Kidney (tissue), 14 donors: ENCODE measurements around the gene DMC1. TPM values are rescaled to one million over a fixed set of nuclear protein-coding genes. Genes with fewer than 3 reads are reported as not detected.

Experiments
- DNase-seq, 5 donors: peaks; one replicate each; pipeline ENCODE4 v3.0.0-alpha.2; 2013 to 2020
- FAIRE-seq: peaks from 2 replicates; lab custom pipeline; 2012; peaks lifted over from hg19 to GRCh38; lab: Jason Lieb, UNC
- H3K27ac ChIP-seq, 2 donors: one replicate each; pipeline ENCODE4 v1.7.0; 2013; ENCODE audit warnings: low read depth in 2 of 2, low read length in 2 of 2, inconsistent platforms in 1 of 2
- H3K27me3 ChIP-seq: one replicate; pipeline ENCODE4 v1.7.1; 2013; ENCODE audit warnings: low read length, inconsistent platforms; ENCODE audit not compliant: control insufficient read depth, insufficient read depth
- H3K36me3 ChIP-seq, 3 donors: one replicate each; pipeline versions ENCODE4 v1.7.0 to v1.7.1; 2013; ENCODE audit warnings: low read length in 3 of 3, control low read depth in 1 of 3, inconsistent platforms in 1 of 3; ENCODE audit not compliant: insufficient read depth in 3 of 3, control insufficient read depth in 2 of 3
- H3K4me1 ChIP-seq, 3 donors: one replicate each; pipeline versions ENCODE4 v1.7.0 to v1.7.1; 2013; ENCODE audit warnings: low read length in 3 of 3, inconsistent platforms in 1 of 3, low read depth in 1 of 3; ENCODE audit not compliant: control insufficient read depth in 2 of 3, insufficient read depth in 2 of 3
- H3K4me3 ChIP-seq, 3 donors: one replicate each; pipeline versions ENCODE4 v1.7.0 to v1.8.1; 2013; ENCODE audit warnings: low read length in 3 of 3, control low read depth in 1 of 3, inconsistent platforms in 1 of 3
- H3K9ac ChIP-seq, 3 donors: one replicate each; pipeline versions ENCODE4 v1.7.0 to v1.7.1; 2013; ENCODE audit warnings: low read length in 3 of 3, control low read depth in 1 of 3, inconsistent platforms in 1 of 3
- H3K9me3 ChIP-seq, 3 donors: one replicate each; pipeline versions ENCODE4 v1.7.0 to v1.7.1; 2013; ENCODE audit warnings: low read length in 3 of 3, control low read depth in 1 of 3, inconsistent platforms in 1 of 3; ENCODE audit not compliant: control insufficient read depth in 2 of 3, insufficient read depth in 1 of 3
- CTCF ChIP-seq: IDR thresholded peaks from 3 replicates; pipeline ENCODE4 v1.5.1; 2012; ENCODE audit warnings: mild to moderate bottlenecking, moderate library complexity, borderline replicate concordance; ENCODE audit not compliant: insufficient read depth; ENCODE audit errors: extremely low read depth
- intact Hi-C: fragments of 100-400 bp; cut with DNase I; formaldehyde crosslinking; loops from one replicate; pipeline ENCODE4 v1.11.1; 2022
- polyA plus RNA-seq: library from polyadenylated mRNA; stranded (reverse); fragments of 350-450 nt; fragmentation: Illumina TruSeq; extraction: RNeasy Lipid Tissue Mini Kit (QIAGEN cat#74804); gene quantifications from one replicate; pipeline ENCODE4 v1.2.3, GENCODE V29; 2014; ENCODE audit warnings: low read depth, low replicate concordance; ENCODE audit not compliant: insufficient read depth
- total RNA-seq: library from RNA; stranded (reverse); fragmentation: NEBNext Ultra II Directional; extraction: Animal tissue kit (Norgen Biotek cat#: 25700); gene quantifications from one replicate; pipeline ENCODE4 v1.2.1, GENCODE V29; 2021
- donor health status: control.
- donor health status: control.
- donor health status: control.
- donor health status: control.
- donor health status: control.
- donor health status: DM: yes; HTN: yes; CAD: no.
- donor health status: Normal renal cell carcinoma (clear cell type).

Gene DMC1
- total and polyA plus RNA-seq, 2 donors from 2014 or later, result 0.66 TPM; not detected in 1

DNA sequence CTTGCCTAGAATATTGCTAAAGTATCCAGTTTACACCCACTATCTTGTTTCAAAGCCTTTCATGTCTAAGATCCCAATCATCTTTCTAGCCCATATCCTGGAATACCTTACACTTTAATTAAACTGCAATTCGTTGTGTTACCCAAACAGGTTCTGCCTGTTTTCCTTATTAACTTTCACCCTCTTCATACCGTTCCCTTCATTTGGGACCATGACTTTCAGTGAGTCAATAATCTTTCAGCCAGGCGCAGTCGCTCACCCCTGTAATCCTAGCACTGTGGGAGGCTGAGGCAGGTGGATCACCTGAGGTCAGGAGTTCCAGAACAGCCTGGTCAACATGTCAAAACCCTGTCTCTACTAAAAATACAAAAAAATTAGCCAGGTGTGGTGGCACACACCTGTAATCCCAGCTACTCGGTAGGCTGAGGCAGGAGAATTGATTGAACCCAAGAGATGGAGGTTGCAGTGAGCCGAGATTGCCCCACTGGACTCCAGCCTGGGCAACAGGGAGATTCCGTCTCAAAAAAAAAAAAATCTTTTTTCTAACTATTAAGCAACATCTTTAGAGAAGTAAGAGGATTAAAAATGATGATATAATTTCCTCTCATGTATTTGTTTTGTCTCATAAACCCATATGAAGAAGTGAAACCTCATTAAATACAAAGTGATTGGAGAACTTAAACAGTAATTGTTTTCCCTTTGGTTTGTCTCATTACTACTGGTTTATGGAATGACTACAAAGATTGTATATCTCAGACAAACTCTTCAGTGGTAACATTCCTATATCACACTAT is 20.7 kb downstream of the DMC1 start:
- intact Hi-C loops, result no loop called here
- no peaks in the 10 kb centered on the region for H3K4me1 ChIP-seq
- peak in 3 of 5 donors; percentile 24 to 74 (median 70) for DNase-seq
- H3K4me3 ChIP-seq, result no peak overlapping the region
- H3K9ac ChIP-seq, result no peak overlapping the region
- H3K27me3 ChIP-seq, result no peaks in the 10 kb centered on the region
- H3K27ac ChIP-seq, result peak overlapping the region in 1 of 2 donors; percentile 47
- no peak for TF ChIP-seq CTCF
- H3K36me3 ChIP-seq, result no peaks in the 10 kb centered on the region
- no peak for FAIRE-seq
- H3K9me3 ChIP-seq, result no peaks in the 10 kb centered on the region

DNA sequence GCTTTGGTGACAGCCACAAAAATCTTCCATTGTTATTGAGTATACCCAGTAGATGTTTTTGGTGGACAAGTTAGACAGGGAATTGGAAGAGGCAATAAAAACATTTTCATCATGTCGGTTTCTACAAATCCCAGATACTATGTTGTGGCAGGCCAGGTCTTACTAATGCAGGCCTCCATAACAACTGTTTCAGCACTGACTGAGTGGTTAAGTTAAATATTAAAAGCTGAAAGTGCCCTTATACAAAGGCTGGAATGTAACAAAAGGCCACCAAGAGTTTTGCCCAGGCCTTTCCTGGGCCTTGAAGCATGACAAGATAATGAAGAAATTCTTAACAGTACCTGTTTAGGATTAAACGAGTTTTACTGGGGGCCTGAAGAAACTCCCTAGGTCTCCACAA is 29.3 kb downstream of the DMC1 start:
- H3K27me3 ChIP-seq, result no peaks in the 10 kb centered on the region
- H3K36me3 ChIP-seq, result no peaks in the 10 kb centered on the region
- FAIRE-seq (peak; percentile 45), DNase-seq (peak in 3 of 5 donors; percentile 26 to 73 (median 70))
- H3K9ac ChIP-seq, result peak overlapping the region in 1 of 3 donors; percentile 51
- no peaks in the 10 kb centered on the region for H3K9me3 ChIP-seq
- peak overlapping the region in 1 of 3 donors; percentile 17 for H3K4me3 ChIP-seq
- peaks cover 0 to 12% (median 5%) of the 10 kb centered on the region in 3 donors for H3K4me1 ChIP-seq
- peak overlapping the region in 1 of 2 donors; percentile 32 for H3K27ac ChIP-seq
- no peak for TF ChIP-seq CTCF
- intact Hi-C loops, result no loop called here

DNA sequence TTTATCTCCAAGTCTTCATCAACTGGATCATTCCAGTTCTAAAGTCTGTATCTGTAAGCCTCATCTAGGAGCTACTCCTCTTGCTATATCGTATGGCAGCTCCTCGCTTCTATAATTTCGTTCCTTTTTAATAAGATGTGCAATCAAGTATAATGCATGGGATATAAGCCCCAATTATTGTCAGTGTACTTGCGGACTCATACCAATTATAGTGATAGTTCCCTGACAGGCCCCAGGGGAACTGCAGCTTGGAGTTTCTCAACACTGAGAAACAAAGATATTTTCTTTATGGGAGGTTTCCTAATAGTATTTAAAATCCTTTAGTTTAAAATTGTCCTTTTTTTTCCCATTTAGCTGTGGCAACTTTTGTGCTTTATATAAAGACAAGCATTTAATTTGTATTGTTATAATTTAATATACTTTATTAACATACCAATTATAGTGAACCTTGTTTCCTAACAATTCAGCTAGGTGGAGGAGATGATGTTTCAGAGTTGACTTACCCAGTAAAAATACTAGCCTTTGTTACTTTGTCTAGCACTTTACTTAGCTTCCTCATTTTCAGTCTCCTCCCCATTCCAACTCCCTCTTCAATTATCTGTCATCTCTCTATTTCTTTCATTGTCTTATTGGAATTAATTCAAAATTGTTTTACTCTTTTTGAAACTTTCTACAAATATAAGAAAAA is 38.6 kb downstream of the DMC1 start:
- H3K36me3 ChIP-seq, result no peaks in the 10 kb centered on the region
- no peak overlapping the region for H3K27ac ChIP-seq
- H3K9me3 ChIP-seq, result no peaks in the 10 kb centered on the region
- no peaks in the 10 kb centered on the region for H3K4me1 ChIP-seq
- H3K27me3 ChIP-seq, result no peaks in the 10 kb centered on the region
- intact Hi-C loops, result no loop called here
- no peak for TF ChIP-seq CTCF
- no peak for FAIRE-seq
- DNase-seq, result no peak
- no peak overlapping the region for H3K4me3 ChIP-seq
- no peak overlapping the region for H3K9ac ChIP-seq
